DMS114 treated with DMSO at 0.1 percent for 48 hours (cell line): ENCODE results near the gene NUP62.
"Not testable (repeated sequence)": the region's sequence is repeated elsewhere in the genome, so short reads cannot be mapped to it uniquely, and the experiment has no call there.

ENCODE experiments used
- DNase-seq: peaks from one replicate; lab custom pipeline; 2025; ENCODE audit not compliant: unreplicated experiment; lab: John Stamatoyannopoulos, UW

The NUP62 gene

GRCh38 chr19:49929121-49929610, at the start of gene NUP62, which contains the start of gene ATF5:
NUP62 (minus strand) TSS chr19:49929504; CDS start chr19:49909807, 19,697 bp downstream.
ATF5 (plus strand) TSS chr19:49929205; CDS start chr19:49930851, 1,646 bp downstream.
- DNase-seq, result peak; percentile 74

- no peak for DNase-seq
Measured at GRCh38 chr19:49978324-49978723, 49.0 kb upstream of the NUP62 start.

GRCh38 chr19:49977881-49978280, 48.6 kb upstream of the NUP62 start:
- no peak for DNase-seq

GRCh38 chr19:49977076-49977475, 47.8 kb upstream of the NUP62 start:
- DNase-seq, result no peak

GRCh38 chr19:49976496-49976895, 47.2 kb upstream of the NUP62 start:
- DNase-seq, result no peak

GRCh38 chr19:49975051-49975450, 45.7 kb upstream of the NUP62 start:
- no peak for DNase-seq

- no peak for DNase-seq
Measured at GRCh38 chr19:49973987-49974386, 44.7 kb upstream of the NUP62 start.

- no peak for DNase-seq
Measured at GRCh38 chr19:49972841-49973240, 43.5 kb upstream of the NUP62 start.

- no peak for DNase-seq
Measured at GRCh38 chr19:49971991-49972411, 42.7 kb upstream of the NUP62 start.

GRCh38 chr19:49969355-49969754, 40.1 kb upstream of the NUP62 start:
- DNase-seq, result not testable (repeated sequence)

GRCh38 chr19:49968279-49968922, 39.1 kb upstream of the NUP62 start:
- no peak for DNase-seq

GRCh38 chr19:49960980-49961379, 31.7 kb upstream of the NUP62 start, which contains the start of gene SIGLEC11:
SIGLEC11 (minus strand) TSS chr19:49961172; CDS start chr19:49961081, 91 bp downstream.
- not testable (repeated sequence) for DNase-seq

GRCh38 chr19:49959892-49960291, 30.6 kb upstream of the NUP62 start:
- DNase-seq, result not testable (repeated sequence)

- not testable (repeated sequence) for DNase-seq
Measured at GRCh38 chr19:49958596-49958995, 29.3 kb upstream of the NUP62 start.

- DNase-seq, result not testable (repeated sequence)
Measured at GRCh38 chr19:49958144-49958543, 28.8 kb upstream of the NUP62 start.

GRCh38 chr19:49957262-49957915, 28.1 kb upstream of the NUP62 start:
- DNase-seq, result no peak

GRCh38 chr19:49956115-49956495, 26.8 kb upstream of the NUP62 start:
- no peak for DNase-seq

- DNase-seq, result no peak
Measured at GRCh38 chr19:49954933-49955332, 25.6 kb upstream of the NUP62 start.

- no peak for DNase-seq
Measured at GRCh38 chr19:49954092-49954829, 25.0 kb upstream of the NUP62 start.

GRCh38 chr19:49953416-49953815, 24.1 kb upstream of the NUP62 start:
- no peak for DNase-seq

- DNase-seq, result no peak
Measured at GRCh38 chr19:49952906-49953305, 23.6 kb upstream of the NUP62 start.

- DNase-seq, result no peak
Measured at GRCh38 chr19:49952479-49952836, 23.2 kb upstream of the NUP62 start.
